Hepatocyte (in vitro differentiated cells): ENCODE data around the gene ZCWPW2.

Experiments
- CTCF ChIP-seq: fragments of 200-600 bp; sonication (generic); IDR thresholded peaks from 2 replicates; pipeline ENCODE4 v1.5.1; 2016; ENCODE audit warnings: antibody characterized with exemption, mild to moderate bottlenecking; ENCODE audit not compliant: poor library complexity
- EZH2phosphoT487 ChIP-seq: fragments of 200-600 bp; sonication (generic); IDR thresholded peaks from one replicate; pipeline ENCODE4 v1.6.1; 2018; ENCODE audit warnings: antibody characterized with exemption, mild to moderate bottlenecking, low read depth, moderate library complexity; ENCODE audit not compliant: unreplicated experiment, severe bottlenecking

- no peak for TF ChIP-seq CTCF
- no peak for TF ChIP-seq EZH2phosphoT487
Measured at GRCh38 chr3:28320981-28321380, 27.5 kb upstream of the ZCWPW2 start.
